ENCODE data around the gene TXNDC5.

The TXNDC5 gene

GRCh38 chr6:7921632-7922092 is 11.1 kb upstream of the TXNDC5 start:
- no peak for TF ChIP-seq ZNF274 (IDR thresholded peaks at IDR 0.05; ENCODE audit: low read depth, low read length)
- H3K4me3 ChIP-seq (ENCODE audit: low read length): no peak overlapping the region

GRCh38 chr6:7921046-7921445 is 10.5 kb upstream of the TXNDC5 start:
- TF ChIP-seq ZNF274 (IDR thresholded peaks at IDR 0.05; ENCODE audit: low read depth, low read length): no peak
- H3K4me3 ChIP-seq (ENCODE audit: low read length): no peak overlapping the region

- TF ChIP-seq ZNF274 (IDR thresholded peaks at IDR 0.05; ENCODE audit: low read depth, low read length): no peak
- H3K4me3 ChIP-seq (ENCODE audit: low read length): no peak overlapping the region
Observed at GRCh38 chr6:7920425-7920824, 9.8 kb upstream of the TXNDC5 start.

GRCh38 chr6:7919871-7920270 is 9.3 kb upstream of the TXNDC5 start:
- H3K4me3 ChIP-seq (ENCODE audit: low read length): no peak overlapping the region

GRCh38 chr6:7918403-7918802 is 7.8 kb upstream of the TXNDC5 start:
- TF ChIP-seq ZNF274 (IDR thresholded peaks at IDR 0.05; ENCODE audit: low read depth, low read length): no peak
- H3K4me3 ChIP-seq (ENCODE audit: low read length): no peak overlapping the region

More at GRCh38 chr6:7919871-7920270, 9.3 kb upstream of the TXNDC5 start:
- no peak for TF ChIP-seq ZNF274 (IDR thresholded peaks at IDR 0.05; ENCODE audit: low read depth, low read length)

GRCh38 chr6:7917729-7918128 is 7.1 kb upstream of the TXNDC5 start:
- H3K4me3 ChIP-seq (ENCODE audit: low read length): no peak overlapping the region
- TF ChIP-seq ZNF274 (IDR thresholded peaks at IDR 0.05; ENCODE audit: low read depth, low read length): no peak

- no peak for TF ChIP-seq ZNF274 (IDR thresholded peaks at IDR 0.05; ENCODE audit: low read depth, low read length)
- peak overlapping the region; percentile 8; the same call in 1 of the 2 replicates for H3K4me3 ChIP-seq (ENCODE audit: low read length)
Observed at GRCh38 chr6:7916959-7917358, 6.4 kb upstream of the TXNDC5 start.

GRCh38 chr6:7914991-7915789 is 4.6 kb upstream of the TXNDC5 start:
- no peak for TF ChIP-seq ZNF274 (IDR thresholded peaks at IDR 0.05; ENCODE audit: low read depth, low read length)

GRCh38 chr6:7914311-7914710 is 3.7 kb upstream of the TXNDC5 start:
- TF ChIP-seq ZNF274 (IDR thresholded peaks at IDR 0.05; ENCODE audit: low read depth, low read length): no peak

More at GRCh38 chr6:7914991-7915789, 4.6 kb upstream of the TXNDC5 start:
- no peak overlapping the region; the same call in 1 of the 2 replicates for H3K4me3 ChIP-seq (ENCODE audit: low read length)

GRCh38 chr6:7912736-7913517 is 2.3 kb upstream of the TXNDC5 start:
- no peak for TF ChIP-seq ZNF274 (IDR thresholded peaks at IDR 0.05; ENCODE audit: low read depth, low read length)
- no peak overlapping the region for H3K4me3 ChIP-seq (ENCODE audit: low read length)

More at GRCh38 chr6:7914311-7914710, 3.7 kb upstream of the TXNDC5 start:
- no peak overlapping the region for H3K4me3 ChIP-seq (ENCODE audit: low read length)

GRCh38 chr6:7912024-7912423 is 1.4 kb upstream of the TXNDC5 start:
- no peak overlapping the region for H3K4me3 ChIP-seq (ENCODE audit: low read length)
- TF ChIP-seq ZNF274 (IDR thresholded peaks at IDR 0.05; ENCODE audit: low read depth, low read length): no peak

- TF ChIP-seq ZNF274 (IDR thresholded peaks at IDR 0.05; ENCODE audit: low read depth, low read length): no peak
- H3K4me3 ChIP-seq (ENCODE audit: low read length): peak overlapping the region; percentile 60; the same call in 1 of the 2 replicates
Observed at GRCh38 chr6:7911345-7911725, 747 bp upstream of the TXNDC5 start.

- no peak for TF ChIP-seq ZNF274 (IDR thresholded peaks at IDR 0.05; ENCODE audit: low read depth, low read length)
- H3K4me3 ChIP-seq (ENCODE audit: low read length): peak overlapping the region; percentile 82
Observed at GRCh38 chr6:7910298-7910653, 312 bp downstream of the TXNDC5 start.

- H3K4me3 ChIP-seq (ENCODE audit: low read length): peak overlapping the region; percentile 82
- no peak for TF ChIP-seq ZNF274 (IDR thresholded peaks at IDR 0.05; ENCODE audit: low read depth, low read length)
Observed at GRCh38 chr6:7909323-7910276, 988 bp downstream of the TXNDC5 start.

Data from GM08714 (cell line).